ENCODE measurements around the gene MGAT4B. TPM values are rescaled to one million over a fixed set of nuclear protein-coding genes. Genes with fewer than 3 reads are reported as not detected.
A peak's percentile ranks its signal among the peaks of the same experiment; 100 is the strongest.

Gene MGAT4B
- total RNA-seq, 1 donor from 2014 or later = 193 TPM

- no peaks in the 10 kb centered on the region for H3K9me3 Mint-ChIP-seq (ENCODE audit: unreplicated experiment)
- DNase-seq (ENCODE audit: low read depth) (no peak), FAIRE-seq (no peak)
- no peak for TF ChIP-seq EZH2 (IDR thresholded peaks at IDR 0.05; ENCODE audit: insufficient read depth, low read length)
- TF ChIP-seq, protein P1, sequence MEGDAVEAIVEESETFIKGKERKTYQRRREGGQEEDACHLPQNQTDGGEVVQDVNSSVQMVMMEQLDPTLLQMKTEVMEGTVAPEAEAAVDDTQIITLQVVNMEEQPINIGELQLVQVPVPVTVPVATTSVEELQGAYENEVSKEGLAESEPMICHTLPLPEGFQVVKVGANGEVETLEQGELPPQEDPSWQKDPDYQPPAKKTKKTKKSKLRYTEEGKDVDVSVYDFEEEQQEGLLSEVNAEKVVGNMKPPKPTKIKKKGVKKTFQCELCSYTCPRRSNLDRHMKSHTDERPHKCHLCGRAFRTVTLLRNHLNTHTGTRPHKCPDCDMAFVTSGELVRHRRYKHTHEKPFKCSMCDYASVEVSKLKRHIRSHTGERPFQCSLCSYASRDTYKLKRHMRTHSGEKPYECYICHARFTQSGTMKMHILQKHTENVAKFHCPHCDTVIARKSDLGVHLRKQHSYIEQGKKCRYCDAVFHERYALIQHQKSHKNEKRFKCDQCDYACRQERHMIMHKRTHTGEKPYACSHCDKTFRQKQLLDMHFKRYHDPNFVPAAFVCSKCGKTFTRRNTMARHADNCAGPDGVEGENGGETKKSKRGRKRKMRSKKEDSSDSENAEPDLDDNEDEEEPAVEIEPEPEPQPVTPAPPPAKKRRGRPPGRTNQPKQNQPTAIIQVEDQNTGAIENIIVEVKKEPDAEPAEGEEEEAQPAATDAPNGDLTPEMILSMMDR (IDR thresholded peaks at IDR 0.05; ENCODE audit: insufficient read depth, low read depth, low read length) = no peak
- peaks cover 5% of the 10 kb centered on the region for H3K4me1 Mint-ChIP-seq (ENCODE audit: low read depth, unreplicated experiment)
- peak overlapping the region; percentile 17 for H3K4me3 ChIP-seq (ENCODE audit: insufficient read depth, low read depth, low read length)
- peak overlapping the region; percentile 62 for H3K9ac ChIP-seq (ENCODE audit: low read length)
- H3K4me3 Mint-ChIP-seq (ENCODE audit: unreplicated experiment) = no peak overlapping the region
- no peak overlapping the region for H3K27ac ChIP-seq (ENCODE audit: low read depth, low read length)
- H3K4me1 ChIP-seq (ENCODE audit: insufficient read depth, low read length) = peaks cover 33% of the 10 kb centered on the region
- H2AFZ ChIP-seq (ENCODE audit: low read depth, low read length) = peak overlapping the region; percentile 40
- no peaks in the 10 kb centered on the region for H3K9me3 ChIP-seq (ENCODE audit: insufficient read depth, low read depth, low read length)
- no peaks in the 10 kb centered on the region for H3K27me3 Mint-ChIP-seq (ENCODE audit: low read depth, unreplicated experiment)
- no peaks in the 10 kb centered on the region for H3K27me3 ChIP-seq (ENCODE audit: insufficient read depth, low read length)
- no peaks in the 10 kb centered on the region for H3K36me3 ChIP-seq (ENCODE audit: insufficient read depth, low read length)
- peaks cover 14% of the 10 kb centered on the region for H3K36me3 Mint-ChIP-seq (ENCODE audit: low read depth, unreplicated experiment)
- peaks cover 12% of the 10 kb centered on the region for H4K20me1 ChIP-seq (ENCODE audit: insufficient read depth, low read length)
- H3K4me2 ChIP-seq (ENCODE audit: low read length) = peak overlapping the region; percentile 80
- no peak overlapping the region for H3K27ac Mint-ChIP-seq (ENCODE audit: unreplicated experiment)
- H3K79me2 ChIP-seq (ENCODE audit: insufficient read depth, low read length) = peaks cover 21% of the 10 kb centered on the region
These were observed 10.3 kb upstream of the MGAT4B start for GRCh38 chr5:179816796-179817469.

- Histone ChIP-seq H3K4me2 (ENCODE audit: low read length) (peak overlapping the region; percentile 80), H3K4me1 (ENCODE audit: insufficient read depth, low read length) (peaks cover 33% of the 10 kb centered on the region), H3K4me3 (ENCODE audit: insufficient read depth, low read depth, low read length) (no peak overlapping the region), H3K79me2 (ENCODE audit: insufficient read depth, low read length) (peaks cover 16% of the 10 kb centered on the region), H3K27me3 (ENCODE audit: insufficient read depth, low read length) (no peaks in the 10 kb centered on the region), H2AFZ (ENCODE audit: low read depth, low read length) (peak overlapping the region; percentile 40), H3K36me3 (ENCODE audit: insufficient read depth, low read length) (no peaks in the 10 kb centered on the region), H3K9ac (ENCODE audit: low read length) (peak overlapping the region; percentile 62), H3K27ac (ENCODE audit: low read depth, low read length) (no peak overlapping the region), H4K20me1 (ENCODE audit: insufficient read depth, low read length) (peaks cover 7% of the 10 kb centered on the region), H3K9me3 (ENCODE audit: insufficient read depth, low read depth, low read length) (no peaks in the 10 kb centered on the region)
- no peaks in the 10 kb centered on the region for H3K9me3 Mint-ChIP-seq (ENCODE audit: unreplicated experiment)
- no peak for FAIRE-seq
- H3K27me3 Mint-ChIP-seq (ENCODE audit: low read depth, unreplicated experiment) = no peaks in the 10 kb centered on the region
- H3K4me1 Mint-ChIP-seq (ENCODE audit: low read depth, unreplicated experiment) = peaks cover 5% of the 10 kb centered on the region
- no peak overlapping the region for H3K4me3 Mint-ChIP-seq (ENCODE audit: unreplicated experiment)
- H3K36me3 Mint-ChIP-seq (ENCODE audit: low read depth, unreplicated experiment) = peaks cover 14% of the 10 kb centered on the region
- TF ChIP-seq, protein P1 (IDR thresholded peaks at IDR 0.05; ENCODE audit: insufficient read depth, low read depth, low read length) = no peak
- no peak for TF ChIP-seq EZH2 (IDR thresholded peaks at IDR 0.05; ENCODE audit: insufficient read depth, low read length)
- no peak overlapping the region for H3K27ac Mint-ChIP-seq (ENCODE audit: unreplicated experiment)
- DNase-seq (ENCODE audit: low read depth) = no peak
These were observed 9.7 kb upstream of the MGAT4B start for GRCh38 chr5:179816401-179816795.
